ENCODE data around the gene TMEM127.

TMEM127 gene

GRCh38 chr2:96205888-96206287 is 59.9 kb downstream of the TMEM127 start:
- ATAC-seq (ENCODE audit: low read depth) (no peak), DNase-seq (ENCODE audit: low spot score) (no peak)
- Histone ChIP-seq H3K4me1 (ENCODE audit: insufficient read depth, poor library complexity, severe bottlenecking) (peaks cover 31% of the 10 kb centered on the region), H3K27me3 (ENCODE audit: insufficient read depth, poor library complexity, severe bottlenecking) (no peaks in the 10 kb centered on the region), H3K36me3 (ENCODE audit: low read depth) (peaks cover 16% of the 10 kb centered on the region), H3K27ac (ENCODE audit: poor library complexity, severe bottlenecking) (no peak overlapping the region), H3K4me3 (ENCODE audit: severe bottlenecking) (no peak overlapping the region), H3K9me3 (ENCODE audit: severe bottlenecking) (no peaks in the 10 kb centered on the region)
- no peak for TF ChIP-seq CTCF (IDR thresholded peaks at IDR 0.05; ENCODE audit: poor library complexity, severe bottlenecking)

DNA sequence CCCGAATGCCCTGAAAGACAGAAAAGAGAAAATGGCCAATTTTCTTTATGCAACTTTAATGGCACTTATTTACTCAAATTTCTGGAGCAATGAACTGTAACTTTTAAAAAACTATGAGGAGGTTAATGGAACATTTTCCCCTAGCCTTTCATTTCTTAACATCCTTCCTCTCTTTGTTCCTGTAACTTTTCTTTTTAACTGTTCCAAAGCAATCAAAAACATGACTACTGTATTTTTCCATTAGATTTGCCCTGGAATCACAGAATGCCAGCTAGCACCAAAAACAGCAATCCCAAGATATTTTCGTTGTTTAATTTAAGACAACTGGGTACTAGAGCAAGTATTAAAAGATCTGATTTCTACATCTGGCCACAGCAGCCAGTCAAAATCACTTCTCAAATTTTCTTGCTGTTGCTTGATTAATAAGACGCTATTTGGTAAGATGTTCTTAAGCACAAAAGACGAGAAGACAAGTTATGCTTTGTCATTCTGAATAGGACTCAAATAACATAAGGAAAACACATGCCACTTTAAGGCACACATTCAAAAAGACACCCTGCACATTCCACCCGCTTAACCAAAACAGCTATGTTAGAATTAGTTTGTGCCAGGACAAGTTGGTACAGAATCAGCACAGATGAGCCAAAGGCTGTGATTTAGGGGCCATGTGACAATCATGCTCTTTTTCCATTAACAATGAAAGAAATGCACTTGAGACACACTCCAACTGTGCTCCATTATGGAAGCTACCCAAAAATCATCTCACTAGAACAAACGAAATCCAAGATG is 60.8 kb downstream of the TMEM127 start:
- H3K4me3 ChIP-seq (ENCODE audit: severe bottlenecking) = no peak overlapping the region
- no peak for DNase-seq (ENCODE audit: low spot score)
- no peak for TF ChIP-seq CTCF (IDR thresholded peaks at IDR 0.05; ENCODE audit: poor library complexity, severe bottlenecking)
- H3K36me3 ChIP-seq (ENCODE audit: low read depth) = peaks cover 16% of the 10 kb centered on the region
- no peaks in the 10 kb centered on the region for H3K9me3 ChIP-seq (ENCODE audit: severe bottlenecking)
- no peaks in the 10 kb centered on the region for H3K27me3 ChIP-seq (ENCODE audit: insufficient read depth, poor library complexity, severe bottlenecking)
- peaks cover 31% of the 10 kb centered on the region for H3K4me1 ChIP-seq (ENCODE audit: insufficient read depth, poor library complexity, severe bottlenecking)
- no peak for ATAC-seq (ENCODE audit: low read depth)
- H3K27ac ChIP-seq (ENCODE audit: poor library complexity, severe bottlenecking) = no peak overlapping the region

- no peak for ATAC-seq (ENCODE audit: low read depth)
- no peaks in the 10 kb centered on the region for H3K9me3 ChIP-seq (ENCODE audit: severe bottlenecking)
- no peak for DNase-seq (ENCODE audit: low spot score)
- no peaks in the 10 kb centered on the region for H3K27me3 ChIP-seq (ENCODE audit: insufficient read depth, poor library complexity, severe bottlenecking)
- H3K27ac ChIP-seq (ENCODE audit: poor library complexity, severe bottlenecking) = no peak overlapping the region
- no peak overlapping the region for H3K4me3 ChIP-seq (ENCODE audit: severe bottlenecking)
- H3K4me1 ChIP-seq (ENCODE audit: insufficient read depth, poor library complexity, severe bottlenecking) = peaks cover 31% of the 10 kb centered on the region
- no peak for TF ChIP-seq CTCF (IDR thresholded peaks at IDR 0.05; ENCODE audit: poor library complexity, severe bottlenecking)
- peaks cover 16% of the 10 kb centered on the region for H3K36me3 ChIP-seq (ENCODE audit: low read depth)
Observed at GRCh38 chr2:96203130-96204028, 62.4 kb downstream of the TMEM127 start.

- Histone ChIP-seq H3K4me3 (ENCODE audit: severe bottlenecking) (no peak overlapping the region), H3K4me1 (ENCODE audit: insufficient read depth, poor library complexity, severe bottlenecking) (peaks cover 34% of the 10 kb centered on the region), H3K36me3 (ENCODE audit: low read depth) (peaks cover 16% of the 10 kb centered on the region), H3K27me3 (ENCODE audit: insufficient read depth, poor library complexity, severe bottlenecking) (no peaks in the 10 kb centered on the region), H3K27ac (ENCODE audit: poor library complexity, severe bottlenecking) (no peak overlapping the region), H3K9me3 (ENCODE audit: severe bottlenecking) (no peaks in the 10 kb centered on the region)
- DNase-seq (ENCODE audit: low spot score) (no peak), ATAC-seq (ENCODE audit: low read depth) (no peak)
- no peak for TF ChIP-seq CTCF (IDR thresholded peaks at IDR 0.05; ENCODE audit: poor library complexity, severe bottlenecking)
Observed at GRCh38 chr2:96202152-96202854, 63.5 kb downstream of the TMEM127 start.

All from RWPE2 (cell line).